K562 (cell line): ENCODE data around the gene IQCN. TPM values are rescaled to one million over a fixed set of nuclear protein-coding genes. Genes with fewer than 3 reads are reported as not detected.

Experiments used
- BMI1 ChIP-seq: fragments of 150-350 bp; IDR thresholded peaks from 2 replicates; pipeline ENCODE4 v1.6.1; 2014; ENCODE audit warnings: low read length
- EWSR1 ChIP-seq: fragments of 450-650 bp; IDR thresholded peaks from 2 replicates; pipeline ENCODE4 v1.6.1; 2018; ENCODE audit warnings: borderline replicate concordance, mild to moderate bottlenecking, low read depth, moderate library complexity; ENCODE audit not compliant: partially characterized antibody
- HMG20A ChIP-seq: fragments of 450-650 bp; formaldehyde crosslinking; conservative IDR thresholded peaks from 2 replicates; pipeline ENCODE4 v1.4.0; 2020; ENCODE audit warnings: mild to moderate bottlenecking, mixed read lengths
- MEF2D ChIP-seq: conservative IDR thresholded peaks from 2 replicates; pipeline ENCODE4 v1.6.1; 2016; ENCODE audit warnings: low read depth, missing genetic modification characterization, missing compliant biosample characterization
- MXI1 ChIP-seq: IDR thresholded peaks from 2 replicates; pipeline ENCODE4 v1.6.1; 2011; ENCODE audit warnings: low read depth, mild to moderate bottlenecking, improper control_type of control experiment, low read length
- POLR3A ChIP-seq: IDR thresholded peaks from 2 replicates; pipeline ENCODE4 v1.6.1; 2011; ENCODE audit warnings: borderline replicate concordance, mild to moderate bottlenecking, moderate library complexity; ENCODE audit not compliant: insufficient read length, insufficient read depth; ENCODE audit errors: extremely low read depth
- PTTG1 ChIP-seq: fragments of 450-650 bp; IDR thresholded peaks from 2 replicates; pipeline ENCODE4 v1.6.1; 2016; ENCODE audit warnings: low read depth, mild to moderate bottlenecking, missing genetic modification characterization, missing compliant biosample characterization
- TBL1XR1 ChIP-seq, 2 experiments: IDR thresholded peaks; 2 replicates each; pipeline ENCODE4 v1.6.1; 2012; ENCODE audit warnings: improper control_type of control experiment in 2 of 2, low read length in 2 of 2, mild to moderate bottlenecking in 1 of 2
- TFAM ChIP-seq: fragments of 250-450 bp; sonication (Bioruptor Pico); conservative IDR thresholded peaks from 2 replicates; pipeline ENCODE4 v1.5.0; 2021; ENCODE audit warnings: mild to moderate bottlenecking, moderate library complexity
- XRCC5 ChIP-seq: fragments of 200-400 bp; formaldehyde crosslinking; IDR thresholded peaks from 2 replicates; pipeline ENCODE4 v1.6.1; 2017; ENCODE audit warnings: low read depth, mild to moderate bottlenecking, low read length
- ZFPM2 ChIP-seq: fragments of 250-450 bp; sonication (Bioruptor Pico); IDR thresholded peaks from 2 replicates; pipeline ENCODE4 v1.5.1; 2022; ENCODE audit warnings: mild to moderate bottlenecking
- ZNF165 ChIP-seq: fragments of 250-450 bp; sonication (Bioruptor Pico); IDR thresholded peaks from 2 replicates; pipeline ENCODE4 v1.4.0; 2020; ENCODE audit warnings: borderline replicate concordance
- ZNF232 ChIP-seq: sonication (generic); formaldehyde crosslinking; IDR thresholded peaks from 2 replicates; pipeline ENCODE4 v1.8.0; 2022; ENCODE audit warnings: mild to moderate bottlenecking, missing genetic modification reagents
- ZNF263 ChIP-seq: sonication (generic); formaldehyde crosslinking; IDR thresholded peaks from 2 replicates; pipeline ENCODE4 v1.8.0; 2022; ENCODE audit warnings: mild to moderate bottlenecking, missing genetic modification reagents, borderline replicate concordance
- ZNF3 ChIP-seq: fragments of 250-450 bp; sonication (Bioruptor Pico); IDR thresholded peaks from 2 replicates; pipeline ENCODE4 v1.5.0; 2021; ENCODE audit warnings: mild to moderate bottlenecking, moderate library complexity
- ZNF316 ChIP-seq: fragments of 450-650 bp; IDR thresholded peaks from 2 replicates; pipeline ENCODE4 v1.6.1; 2016
- ZNF644 ChIP-seq: fragments of 200-800 bp; sonication (Bioruptor generic); IDR thresholded peaks from 2 replicates; pipeline ENCODE4 v1.6.1; 2016; ENCODE audit warnings: low read depth, missing genetic modification characterization, missing compliant biosample characterization
- polyA plus RNA-seq, 8 experiments: library from polyadenylated mRNA; depleted of rRNA in 4 of 8; stranded (reverse) in 5 of 8; unstranded in 3 of 8; fragments of >200 nt; fragmentation: Nextera tagmentation in 2 of 8; fragmentation: Illumina TruSeq in 1 of 8; extraction: Ambion mirVana in 2 of 8; extraction: Trizol in 1 of 8; gene quantifications; 2 replicates each; pipeline versions ENCODE4 v1.2.1 to v1.2.3, GENCODE V29; 2011 to 2014; ENCODE audit warnings: inconsistent platforms in 1 of 8, missing spikeins in 1 of 8
- total RNA-seq, 7 experiments: library from RNA; depleted of rRNA in 6 of 7; stranded (reverse); fragments of >200 nt in 6 of 7; fragmentation: Illumina TruSeq in 2 of 7; extraction: Trizol in 2 of 7; gene quantifications; 2 replicates each; pipeline versions ENCODE4 v1.2.1 to v1.2.3, GENCODE V29; 2011 to 2021; ENCODE audit warnings: low replicate concordance in 1 of 7
- TF ChIP-seq, protein P1 (sequence below): fragments of 450-650 bp; IDR thresholded peaks from 2 replicates; pipeline ENCODE4 v1.7.0; 2016; ENCODE audit warnings: borderline replicate concordance
- TF ChIP-seq, protein P2 (sequence below), 2 experiments: fragments of 450-650 bp; IDR thresholded peaks; 2 replicates each; pipeline ENCODE4 v1.6.1; 2016
- TF ChIP-seq, protein P3 (sequence below): sonication (generic); formaldehyde crosslinking; IDR thresholded peaks from 2 replicates; pipeline ENCODE4 v1.8.1; 2023; ENCODE audit warnings: missing genetic modification reagents, mild to moderate bottlenecking, borderline replicate concordance

Gene IQCN
- total and polyA plus RNA-seq, 9 of the 15 experiments (the other 6 are each of a cell fraction or from before 2014, with no cell fraction given), result 0.01 to 0.07 (median 0.04) TPM; not detected in 3

DNA sequence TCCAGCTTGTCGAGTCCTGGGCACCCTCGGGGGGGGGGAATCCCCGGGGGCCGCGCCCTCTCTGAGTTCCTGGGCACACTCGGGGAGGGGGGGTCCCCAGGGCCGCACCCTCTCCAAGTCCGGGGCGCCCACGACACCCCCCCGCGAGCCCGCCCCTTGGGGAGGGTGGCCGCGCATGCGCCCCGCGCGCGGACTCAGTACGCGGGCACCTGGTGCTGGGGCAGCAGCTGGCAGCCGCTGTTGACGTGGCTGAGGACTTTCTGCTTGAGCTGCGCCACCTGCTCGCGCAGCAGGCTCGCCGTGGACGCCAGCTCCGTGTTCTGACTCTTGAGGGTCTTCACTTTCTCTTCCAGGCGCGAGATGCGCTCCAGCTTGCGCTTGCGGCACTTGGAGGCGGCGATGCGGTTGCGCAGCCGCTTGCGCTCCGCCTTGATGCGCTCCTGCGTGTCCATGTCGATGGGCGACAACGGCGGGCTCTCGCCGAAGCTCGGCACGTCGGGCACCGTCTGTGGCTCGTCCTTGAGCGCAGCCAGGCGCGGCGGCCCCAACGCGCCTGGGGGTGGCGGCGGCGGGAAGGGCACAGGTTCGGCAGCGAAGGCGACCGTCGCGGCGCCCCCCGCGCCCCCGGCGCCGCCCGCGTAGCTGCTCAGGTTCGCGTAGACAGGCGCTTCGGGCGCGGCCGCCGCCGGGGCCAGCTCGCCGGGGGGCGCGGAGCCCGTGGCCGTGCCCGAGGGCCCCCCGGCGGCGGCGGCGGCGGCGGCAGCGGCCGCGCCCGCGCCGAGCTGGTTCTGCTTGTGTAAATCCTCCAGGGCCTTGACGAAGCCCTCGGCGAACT lies 6.2 kb upstream of the IQCN start (continued):
- TF ChIP-seq, protein P1, sequence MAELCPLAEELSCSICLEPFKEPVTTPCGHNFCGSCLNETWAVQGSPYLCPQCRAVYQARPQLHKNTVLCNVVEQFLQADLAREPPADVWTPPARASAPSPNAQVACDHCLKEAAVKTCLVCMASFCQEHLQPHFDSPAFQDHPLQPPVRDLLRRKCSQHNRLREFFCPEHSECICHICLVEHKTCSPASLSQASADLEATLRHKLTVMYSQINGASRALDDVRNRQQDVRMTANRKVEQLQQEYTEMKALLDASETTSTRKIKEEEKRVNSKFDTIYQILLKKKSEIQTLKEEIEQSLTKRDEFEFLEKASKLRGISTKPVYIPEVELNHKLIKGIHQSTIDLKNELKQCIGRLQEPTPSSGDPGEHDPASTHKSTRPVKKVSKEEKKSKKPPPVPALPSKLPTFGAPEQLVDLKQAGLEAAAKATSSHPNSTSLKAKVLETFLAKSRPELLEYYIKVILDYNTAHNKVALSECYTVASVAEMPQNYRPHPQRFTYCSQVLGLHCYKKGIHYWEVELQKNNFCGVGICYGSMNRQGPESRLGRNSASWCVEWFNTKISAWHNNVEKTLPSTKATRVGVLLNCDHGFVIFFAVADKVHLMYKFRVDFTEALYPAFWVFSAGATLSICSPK, result no peak
- TF ChIP-seq BMI1 (no peak), XRCC5 (no peak), ZNF316 (no peak), HMG20A (CRISPR knock-in tag) (no peak), ZNF3 (no peak), ZNF232 (no peak), POLR3A (no peak), ZNF644 (tag) (no peak), TFAM (no peak), ZNF263 (CRISPR knock-in tag) (peak; percentile 72; the same call in 1 of the 2 replicates), PTTG1 (no peak), TBL1XR1 (IDR thresholded peaks at IDR 0.05; ENCODE audit: low read length in 2 of 2) (no peak), EWSR1 (no peak), MXI1 (no peak), ZFPM2 (CRISPR knock-in tag) (no peak), ZNF165 (no peak), MEF2D (tag) (no peak)
- TF ChIP-seq, protein P2, sequence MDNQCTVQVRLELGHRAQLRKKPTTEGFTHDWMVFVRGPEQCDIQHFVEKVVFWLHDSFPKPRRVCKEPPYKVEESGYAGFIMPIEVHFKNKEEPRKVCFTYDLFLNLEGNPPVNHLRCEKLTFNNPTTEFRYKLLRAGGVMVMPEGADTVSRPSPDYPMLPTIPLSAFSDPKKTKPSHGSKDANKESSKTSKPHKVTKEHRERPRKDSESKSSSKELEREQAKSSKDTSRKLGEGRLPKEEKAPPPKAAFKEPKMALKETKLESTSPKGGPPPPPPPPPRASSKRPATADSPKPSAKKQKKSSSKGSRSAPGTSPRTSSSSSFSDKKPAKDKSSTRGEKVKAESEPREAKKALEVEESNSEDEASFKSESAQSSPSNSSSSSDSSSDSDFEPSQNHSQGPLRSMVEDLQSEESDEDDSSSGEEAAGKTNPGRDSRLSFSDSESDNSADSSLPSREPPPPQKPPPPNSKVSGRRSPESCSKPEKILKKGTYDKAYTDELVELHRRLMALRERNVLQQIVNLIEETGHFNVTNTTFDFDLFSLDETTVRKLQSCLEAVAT (IDR thresholded peaks at IDR 0.05), result peak; percentile 95 to 96
- TF ChIP-seq, protein P3, sequence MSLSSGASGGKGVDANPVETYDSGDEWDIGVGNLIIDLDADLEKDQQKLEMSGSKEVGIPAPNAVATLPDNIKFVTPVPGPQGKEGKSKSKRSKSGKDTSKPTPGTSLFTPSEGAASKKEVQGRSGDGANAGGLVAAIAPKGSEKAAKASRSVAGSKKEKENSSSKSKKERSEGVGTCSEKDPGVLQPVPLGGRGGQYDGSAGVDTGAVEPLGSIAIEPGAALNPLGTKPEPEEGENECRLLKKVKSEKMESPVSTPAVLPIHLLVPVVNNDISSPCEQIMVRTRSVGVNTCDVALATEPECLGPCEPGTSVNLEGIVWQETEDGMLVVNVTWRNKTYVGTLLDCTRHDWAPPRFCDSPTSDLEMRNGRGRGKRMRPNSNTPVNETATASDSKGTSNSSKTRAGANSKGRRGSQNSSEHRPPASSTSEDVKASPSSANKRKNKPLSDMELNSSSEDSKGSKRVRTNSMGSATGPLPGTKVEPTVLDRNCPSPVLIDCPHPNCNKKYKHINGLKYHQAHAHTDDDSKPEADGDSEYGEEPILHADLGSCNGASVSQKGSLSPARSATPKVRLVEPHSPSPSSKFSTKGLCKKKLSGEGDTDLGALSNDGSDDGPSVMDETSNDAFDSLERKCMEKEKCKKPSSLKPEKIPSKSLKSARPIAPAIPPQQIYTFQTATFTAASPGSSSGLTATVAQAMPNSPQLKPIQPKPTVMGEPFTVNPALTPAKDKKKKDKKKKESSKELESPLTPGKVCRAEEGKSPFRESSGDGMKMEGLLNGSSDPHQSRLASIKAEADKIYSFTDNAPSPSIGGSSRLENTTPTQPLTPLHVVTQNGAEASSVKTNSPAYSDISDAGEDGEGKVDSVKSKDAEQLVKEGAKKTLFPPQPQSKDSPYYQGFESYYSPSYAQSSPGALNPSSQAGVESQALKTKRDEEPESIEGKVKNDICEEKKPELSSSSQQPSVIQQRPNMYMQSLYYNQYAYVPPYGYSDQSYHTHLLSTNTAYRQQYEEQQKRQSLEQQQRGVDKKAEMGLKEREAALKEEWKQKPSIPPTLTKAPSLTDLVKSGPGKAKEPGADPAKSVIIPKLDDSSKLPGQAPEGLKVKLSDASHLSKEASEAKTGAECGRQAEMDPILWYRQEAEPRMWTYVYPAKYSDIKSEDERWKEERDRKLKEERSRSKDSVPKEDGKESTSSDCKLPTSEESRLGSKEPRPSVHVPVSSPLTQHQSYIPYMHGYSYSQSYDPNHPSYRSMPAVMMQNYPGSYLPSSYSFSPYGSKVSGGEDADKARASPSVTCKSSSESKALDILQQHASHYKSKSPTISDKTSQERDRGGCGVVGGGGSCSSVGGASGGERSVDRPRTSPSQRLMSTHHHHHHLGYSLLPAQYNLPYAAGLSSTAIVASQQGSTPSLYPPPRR, result 0 out of 2 replicates have a peak, but pooled peaks have one; percentile 5
